ENCODE results near the gene CAMTA2.

Gene CAMTA2

DNA sequence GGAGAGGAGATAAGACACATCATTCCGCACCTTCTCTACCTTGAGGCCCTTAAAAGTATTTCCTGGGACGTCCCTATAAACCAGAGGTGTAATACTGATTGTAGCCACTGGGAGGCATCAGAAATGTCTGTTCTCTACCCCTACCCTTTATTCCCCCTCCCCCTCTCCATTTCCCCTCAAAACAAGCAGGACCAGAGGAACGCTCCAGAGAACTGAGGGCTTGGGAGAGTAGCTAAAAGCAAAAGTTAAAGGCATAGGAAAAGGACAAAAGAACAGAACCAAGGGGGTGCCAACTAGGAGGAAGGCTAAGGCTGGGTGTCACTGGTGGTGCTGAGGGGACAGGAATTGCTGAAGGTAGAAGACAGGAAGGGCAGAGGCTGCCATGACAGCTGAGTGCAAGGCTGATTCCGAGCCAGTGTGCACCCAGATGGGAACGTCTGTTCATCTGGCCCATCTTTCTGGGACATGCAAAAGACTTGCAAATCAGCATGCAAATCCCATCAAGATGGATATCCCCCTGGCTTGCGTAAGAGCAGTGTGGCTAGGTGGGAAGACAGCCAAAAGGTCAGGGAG is 6.7 kb downstream of the CAMTA2 start:
- peak; percentile 51 for DNase-seq
- Histone ChIP-seq H3K27me3 (no peaks in the 10 kb centered on the region), H3K4me3 (ENCODE audit: low read depth, low read length) (no peak overlapping the region), H3K4me1 (no peaks in the 10 kb centered on the region; the same call in 1 of the 2 replicates), H3K36me3 (no peaks in the 10 kb centered on the region), H3K9me3 (no peaks in the 10 kb centered on the region)
- TF ChIP-seq, protein P1, sequence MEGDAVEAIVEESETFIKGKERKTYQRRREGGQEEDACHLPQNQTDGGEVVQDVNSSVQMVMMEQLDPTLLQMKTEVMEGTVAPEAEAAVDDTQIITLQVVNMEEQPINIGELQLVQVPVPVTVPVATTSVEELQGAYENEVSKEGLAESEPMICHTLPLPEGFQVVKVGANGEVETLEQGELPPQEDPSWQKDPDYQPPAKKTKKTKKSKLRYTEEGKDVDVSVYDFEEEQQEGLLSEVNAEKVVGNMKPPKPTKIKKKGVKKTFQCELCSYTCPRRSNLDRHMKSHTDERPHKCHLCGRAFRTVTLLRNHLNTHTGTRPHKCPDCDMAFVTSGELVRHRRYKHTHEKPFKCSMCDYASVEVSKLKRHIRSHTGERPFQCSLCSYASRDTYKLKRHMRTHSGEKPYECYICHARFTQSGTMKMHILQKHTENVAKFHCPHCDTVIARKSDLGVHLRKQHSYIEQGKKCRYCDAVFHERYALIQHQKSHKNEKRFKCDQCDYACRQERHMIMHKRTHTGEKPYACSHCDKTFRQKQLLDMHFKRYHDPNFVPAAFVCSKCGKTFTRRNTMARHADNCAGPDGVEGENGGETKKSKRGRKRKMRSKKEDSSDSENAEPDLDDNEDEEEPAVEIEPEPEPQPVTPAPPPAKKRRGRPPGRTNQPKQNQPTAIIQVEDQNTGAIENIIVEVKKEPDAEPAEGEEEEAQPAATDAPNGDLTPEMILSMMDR (IDR thresholded peaks at IDR 0.05; ENCODE audit: low read depth, low read length): peak; percentile 65

DNA sequence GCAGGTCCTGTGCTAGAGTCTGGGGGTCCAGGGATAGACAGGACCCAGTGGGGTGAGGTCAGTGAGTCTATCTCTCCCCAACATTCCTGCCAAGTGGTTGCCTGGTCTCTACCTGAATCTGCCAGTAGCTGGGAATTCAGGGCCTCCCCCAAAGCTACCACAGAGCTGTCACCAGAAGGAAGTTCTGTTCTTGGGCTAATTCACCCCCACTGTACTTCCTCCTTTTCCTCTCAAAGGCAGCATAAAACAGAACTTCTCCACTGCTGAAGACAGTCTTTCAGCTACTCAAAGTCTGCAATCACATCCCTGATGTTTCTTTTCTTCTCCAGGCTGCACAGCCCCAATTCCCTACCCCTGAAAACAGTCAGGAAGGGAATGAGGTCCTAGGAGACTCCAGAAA is 8.7 kb downstream of the CAMTA2 start:
- Histone ChIP-seq H3K36me3 (no peaks in the 10 kb centered on the region), H3K27me3 (no peaks in the 10 kb centered on the region), H3K4me1 (no peaks in the 10 kb centered on the region; the same call in 1 of the 2 replicates), H3K4me3 (ENCODE audit: low read depth, low read length) (no peak overlapping the region), H3K9me3 (no peaks in the 10 kb centered on the region)
- TF ChIP-seq, protein P1 (IDR thresholded peaks at IDR 0.05; ENCODE audit: low read depth, low read length): no peak
- DNase-seq: no peak

DNA sequence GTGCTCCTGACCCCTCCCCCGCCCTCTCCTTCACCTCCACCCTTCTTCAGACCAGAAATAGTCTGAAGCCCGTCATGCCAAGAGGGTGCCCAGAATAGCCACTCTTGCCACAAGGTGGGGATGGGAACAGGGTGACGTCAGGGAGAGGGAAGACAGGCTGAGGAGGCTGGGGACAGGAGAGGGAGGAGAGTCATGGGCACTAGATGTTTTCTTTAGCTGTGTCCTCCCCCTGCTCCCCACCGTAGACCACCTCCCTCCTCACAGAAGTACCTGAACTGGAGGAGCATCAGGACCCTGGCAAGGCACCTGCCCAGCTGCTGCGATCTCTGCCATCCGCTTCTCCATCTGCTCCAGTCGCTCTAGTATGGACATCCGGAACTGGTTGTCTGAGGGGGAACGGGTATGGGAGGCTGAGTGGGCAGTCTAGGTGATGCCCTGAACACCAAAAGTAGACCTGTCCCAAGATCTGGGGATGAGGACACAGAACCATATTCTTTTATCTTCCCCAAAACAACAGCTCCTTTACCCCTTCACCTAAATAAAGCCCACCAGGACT is 13.3 kb downstream of the CAMTA2 start:
- DNase-seq: no peak
- Histone ChIP-seq H3K36me3 (no peaks in the 10 kb centered on the region), H3K4me3 (ENCODE audit: low read depth, low read length) (no peak overlapping the region), H3K9me3 (no peaks in the 10 kb centered on the region), H3K4me1 (no peaks in the 10 kb centered on the region), H3K27me3 (no peaks in the 10 kb centered on the region)
- TF ChIP-seq, protein P1 (IDR thresholded peaks at IDR 0.05; ENCODE audit: low read depth, low read length): no peak

DNA sequence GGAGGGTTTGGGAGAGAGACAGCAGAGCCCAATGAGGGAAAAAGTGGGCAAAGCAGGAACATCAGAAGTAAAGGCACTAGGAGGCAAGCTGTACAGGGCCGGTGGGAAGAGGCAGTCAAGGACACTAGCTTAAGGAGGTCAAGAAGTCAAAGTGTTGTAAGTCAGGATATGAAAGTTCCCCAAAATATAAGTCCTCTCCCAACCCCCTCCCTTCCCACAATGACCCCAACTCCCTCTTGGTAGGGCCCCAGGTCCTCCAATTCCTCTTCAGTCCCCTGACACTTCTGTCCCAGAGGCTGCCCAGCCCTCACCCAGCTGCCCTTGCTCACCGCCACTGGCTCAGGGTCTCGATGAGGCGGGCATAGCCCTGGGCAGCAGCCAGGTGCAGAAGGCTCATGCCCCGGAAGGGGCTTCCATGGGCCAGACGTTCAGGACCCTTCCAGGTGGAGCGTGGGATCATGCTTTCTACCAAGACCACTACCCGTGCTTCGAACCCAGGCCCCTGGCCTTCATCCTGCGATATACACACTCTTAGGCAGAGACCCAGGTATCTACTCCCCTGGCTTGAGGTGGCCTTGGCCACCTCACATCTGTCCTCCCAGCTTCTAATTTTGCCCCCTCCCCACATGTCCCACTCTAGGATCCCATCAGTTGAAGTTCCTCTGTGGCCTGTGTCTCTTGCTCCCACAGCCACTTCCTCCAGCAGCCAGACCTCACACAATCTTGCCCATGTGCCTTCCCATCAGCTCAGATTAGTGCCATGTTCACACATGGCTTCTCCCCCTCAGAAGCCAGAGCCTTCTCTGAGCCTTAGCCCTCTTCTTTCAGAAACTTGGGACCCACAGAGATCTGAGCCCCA is 14.0 kb downstream of the CAMTA2 start:
- no peaks in the 10 kb centered on the region for H3K9me3 ChIP-seq
- TF ChIP-seq, protein P1 (IDR thresholded peaks at IDR 0.05; ENCODE audit: low read depth, low read length): no peak
- DNase-seq: no peak
- H3K4me1 ChIP-seq: no peaks in the 10 kb centered on the region
- H3K4me3 ChIP-seq (ENCODE audit: low read depth, low read length): no peak overlapping the region
- no peaks in the 10 kb centered on the region for H3K36me3 ChIP-seq
- no peaks in the 10 kb centered on the region for H3K27me3 ChIP-seq

DNA sequence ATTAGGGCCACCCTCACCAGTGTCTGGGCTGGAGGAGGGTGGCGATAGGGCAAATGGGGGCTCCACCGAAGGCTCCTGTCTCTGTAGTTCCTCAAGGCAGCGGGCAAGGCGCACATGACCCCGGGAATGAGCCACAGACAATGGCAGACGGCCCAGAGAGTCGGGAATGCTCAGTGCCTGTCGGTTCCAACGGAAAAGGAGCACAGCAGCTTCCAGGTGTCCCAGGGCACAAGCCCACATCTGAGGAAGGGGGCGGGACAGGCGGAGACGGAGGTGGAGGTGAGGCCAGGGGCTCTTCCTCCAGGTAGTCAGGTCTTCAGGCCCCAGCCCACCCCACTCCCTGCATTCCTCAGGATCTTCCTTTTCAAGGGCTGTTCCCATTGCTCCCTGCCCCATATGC is 14.7 kb downstream of the CAMTA2 start:
- TF ChIP-seq, protein P1 (IDR thresholded peaks at IDR 0.05; ENCODE audit: low read depth, low read length): no peak
- no peaks in the 10 kb centered on the region for H3K27me3 ChIP-seq
- no peaks in the 10 kb centered on the region for H3K36me3 ChIP-seq
- DNase-seq: no peak
- no peak overlapping the region for H3K4me3 ChIP-seq (ENCODE audit: low read depth, low read length)
- no peaks in the 10 kb centered on the region for H3K9me3 ChIP-seq
- H3K4me1 ChIP-seq: no peaks in the 10 kb centered on the region

DNA sequence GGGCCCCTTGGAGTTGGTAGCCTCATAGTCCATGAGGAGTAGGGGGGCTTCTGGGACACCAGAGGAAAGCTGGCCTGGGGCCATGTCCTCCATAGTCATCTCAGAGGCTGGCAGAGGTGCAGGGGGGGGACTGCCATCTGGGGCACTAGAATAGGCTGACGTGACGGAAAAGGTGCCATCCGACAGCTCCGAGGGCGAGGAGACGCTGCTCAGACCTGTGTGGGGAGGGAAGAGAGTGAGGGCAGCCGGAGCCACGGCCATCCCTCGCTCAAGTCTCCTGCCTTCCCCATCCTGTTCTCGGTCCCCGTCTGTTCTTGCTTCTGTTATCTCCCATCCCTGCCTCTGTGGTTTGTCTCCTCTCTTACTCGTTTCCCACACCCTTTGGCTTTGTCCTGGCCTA is 15.2 kb downstream of the CAMTA2 start:
- Histone ChIP-seq H3K27me3 (no peaks in the 10 kb centered on the region), H3K4me1 (no peaks in the 10 kb centered on the region), H3K4me3 (ENCODE audit: low read depth, low read length) (no peak overlapping the region), H3K9me3 (no peaks in the 10 kb centered on the region), H3K36me3 (no peaks in the 10 kb centered on the region)
- DNase-seq: no peak
- TF ChIP-seq, protein P1 (IDR thresholded peaks at IDR 0.05; ENCODE audit: low read depth, low read length): no peak

All from BE2C (cell line).